HCT116 (cell line): ENCODE results near the gene CUL5. TPM values are rescaled to one million over a fixed set of nuclear protein-coding genes. Genes with fewer than 3 reads are reported as not detected.

ENCODE experiments used
- ATAC-seq: fragments of 200-7000 bp; cut with Tn5 transposase; 2 replicates; pipeline ENCODE4 v1.9.1; 2020; ENCODE audit warnings: mild to moderate bottlenecking, moderate library complexity
- BruUV-seq: library from RNA; stranded (reverse); fragments of 400-500 nt; replicated peaks from 2 replicates; lab custom pipeline; 2021; lab: Mats Ljungman, UMichigan
- CTCF ChIA-PET: fragments of 300-600 bp; sonication (Branson Sonifier 250); formaldehyde crosslinking; loops from one replicate; lab custom pipeline; 2021; ENCODE audit warnings: antibody characterized with exemption; lab: Charles Lee
- POLR2A ChIA-PET: fragments of 300-600, 350-600 bp; sonication (Branson Sonifier 250); formaldehyde crosslinking; loops from one replicate; lab custom pipeline; 2021; ENCODE audit warnings: antibody characterized with exemption; lab: Charles Lee
- RAD21 ChIA-PET, 2 experiments: fragments of 300-600 bp; sonication (Branson Sonifier 250); formaldehyde crosslinking; loops; one replicate each; lab custom pipeline; 2023; ENCODE audit warnings: low total read pairs in 2 of 2; ENCODE audit not compliant: uncharacterized antibody in 2 of 2, unreplicated experiment in 2 of 2, low non-redundant PET in 1 of 2; lab: Charles Lee
- DNase-seq: peaks from one replicate; pipeline ENCODE4 v3.0.0-alpha.2; 2010; ENCODE audit warnings: low read depth, low spot score
- H2AFZ ChIP-seq: fragments of 200-600 bp; shearing (Covaris generic), sonication (generic); 2 replicates; pipeline ENCODE4 v1.6.1; 2017; ENCODE audit warnings: low read depth, mixed run types, mixed read lengths, antibody characterized with exemption, low read length; ENCODE audit not compliant: poor library complexity, severe bottlenecking
- H3K27ac ChIP-seq: 2 replicates; pipeline ENCODE4 v1.5.1; 2012; ENCODE audit warnings: low read depth, low read length
- H3K27me3 ChIP-seq: fragments of 200-600 bp; sonication (generic); 2 replicates; pipeline ENCODE4 v1.6.1; 2016; ENCODE audit warnings: mixed run types, low read length, mixed read lengths; ENCODE audit not compliant: insufficient read depth
- H3K36me3 ChIP-seq, 2 experiments: fragments of 200-500 bp in 1 of 2; fragments of 200-600 bp in 1 of 2; sonication (Bioruptor generic) in 1 of 2; sonication (generic) in 1 of 2; 2 replicates each; pipeline versions ENCODE4 v1.5.1 to v1.6.1; 2014 to 2016; ENCODE audit warnings: low read length in 2 of 2, inconsistent platforms in 1 of 2, mixed read lengths in 1 of 2, mixed run types in 1 of 2; ENCODE audit not compliant: insufficient read depth in 2 of 2, control insufficient read depth in 1 of 2
- H3K4me1 ChIP-seq, 2 experiments: fragments of 200-600 bp in 1 of 2; sonication (generic) in 1 of 2; 2 replicates each; pipeline versions ENCODE4 v1.5.1 to v1.6.1; 2012 to 2017; ENCODE audit warnings: low read length in 2 of 2, inconsistent platforms in 1 of 2, mild to moderate bottlenecking in 1 of 2, mixed read lengths in 1 of 2, mixed run types in 1 of 2, moderate library complexity in 1 of 2; ENCODE audit not compliant: insufficient read depth in 2 of 2, control insufficient read depth in 1 of 2
- H3K4me2 ChIP-seq: fragments of 200-600 bp; sonication (generic); 2 replicates; pipeline ENCODE4 v1.6.1; 2017; ENCODE audit warnings: mixed run types, low read length, mixed read lengths
- H3K4me3 ChIP-seq, 2 experiments: fragments of 200-600 bp in 1 of 2; sonication (generic) in 1 of 2; replicated peaks in 1 of 2; 2 replicates each; pipeline ENCODE4 v1.5.1; 2011 to 2016; ENCODE audit warnings: low read length in 2 of 2, control low read depth in 1 of 2, low read depth in 1 of 2, mild to moderate bottlenecking in 1 of 2, mixed read lengths in 1 of 2, mixed run types in 1 of 2
- H3K79me2 ChIP-seq: fragments of 200-600 bp; sonication (generic); 2 replicates; pipeline ENCODE4 v1.6.1; 2017; ENCODE audit warnings: mild to moderate bottlenecking, mixed run types, low read length, moderate library complexity, mixed read lengths; ENCODE audit not compliant: insufficient read depth
- H3K9ac ChIP-seq: fragments of 200-600 bp; sonication (generic); 2 replicates; pipeline ENCODE4 v1.6.1; 2016; ENCODE audit warnings: low read length, mixed read lengths
- H3K9me2 ChIP-seq: fragments of 200-600 bp; sonication (generic), shearing (Covaris generic); 2 replicates; pipeline ENCODE4 v1.6.1; 2017; ENCODE audit warnings: mixed run types, mild to moderate bottlenecking, moderate library complexity; ENCODE audit not compliant: insufficient read depth
- H3K9me3 ChIP-seq, 2 experiments: fragments of 200-500 bp in 1 of 2; fragments of 200-600 bp in 1 of 2; sonication (Bioruptor generic) in 1 of 2; sonication (generic) in 1 of 2; 2 replicates each; pipeline ENCODE4 v1.6.1; 2014 to 2017; ENCODE audit warnings: low read length in 2 of 2, mixed read lengths in 2 of 2, inconsistent platforms in 1 of 2, low read depth in 1 of 2, mild to moderate bottlenecking in 1 of 2, mixed run types in 1 of 2, moderate library complexity in 1 of 2; ENCODE audit not compliant: control insufficient read depth in 1 of 2, insufficient read depth in 1 of 2
- H4K20me1 ChIP-seq: fragments of 200-600 bp; sonication (generic), shearing (Covaris generic); 2 replicates; pipeline ENCODE4 v1.6.1; 2017; ENCODE audit warnings: mixed run types, mild to moderate bottlenecking, moderate library complexity; ENCODE audit not compliant: insufficient read depth
- CBX3 ChIP-seq: IDR thresholded peaks from 2 replicates; pipeline ENCODE4 v1.6.1; 2012; ENCODE audit warnings: low read depth
- CEBPB ChIP-seq: IDR thresholded peaks from 2 replicates; pipeline ENCODE4 v1.6.1; 2012; ENCODE audit warnings: low read depth
- CTCF ChIP-seq, 3 experiments: fragments of 200-600 bp in 1 of 3; sonication (generic) in 1 of 3; IDR thresholded peaks in 2 of 3; conservative IDR thresholded peaks in 1 of 3; 2 replicates each; pipeline ENCODE4 v1.5.1; 2012 to 2017; ENCODE audit warnings: low read depth in 2 of 3, low read length in 2 of 3, antibody characterized with exemption in 1 of 3, borderline replicate concordance in 1 of 3, control low read depth in 1 of 3, mild to moderate bottlenecking in 1 of 3, mixed read lengths in 1 of 3, mixed run types in 1 of 3, moderate library complexity in 1 of 3; ENCODE audit not compliant: insufficient read depth in 1 of 3
- EZH2phosphoT487 ChIP-seq: fragments of 200-600 bp; IDR thresholded peaks from 2 replicates; pipeline ENCODE4 v1.6.1; 2018; ENCODE audit warnings: antibody characterized with exemption, borderline replicate concordance
- FOSL1 ChIP-seq: IDR thresholded peaks from 2 replicates; pipeline ENCODE4 v1.6.1; 2012; ENCODE audit warnings: low read depth
- JUND ChIP-seq: IDR thresholded peaks from 2 replicates; pipeline ENCODE4 v1.6.1; 2012
- POLR2A ChIP-seq: IDR thresholded peaks from 2 replicates; pipeline ENCODE4 v1.7.0; 2011; ENCODE audit warnings: borderline replicate concordance; ENCODE audit not compliant: insufficient read depth, insufficient read length; ENCODE audit errors: extremely low read depth
- POLR2AphosphoS5 ChIP-seq: IDR thresholded peaks from 2 replicates; pipeline ENCODE4 v1.6.1; 2011; ENCODE audit warnings: mild to moderate bottlenecking, low read depth, low read length, moderate library complexity
- RAD21 ChIP-seq: IDR thresholded peaks from 2 replicates; pipeline ENCODE4 v1.6.1; 2012; ENCODE audit warnings: low read depth, mild to moderate bottlenecking
- SIN3A ChIP-seq: IDR thresholded peaks from 2 replicates; pipeline ENCODE4 v1.6.1; 2012; ENCODE audit warnings: low read depth
- SRF ChIP-seq: IDR thresholded peaks from 2 replicates; pipeline ENCODE4 v1.6.1; 2012; ENCODE audit warnings: low read depth
- YY1 ChIP-seq: IDR thresholded peaks from 2 replicates; pipeline ENCODE4 v1.6.1; 2011; ENCODE audit warnings: low read length, low read depth, moderate library complexity, mild to moderate bottlenecking; ENCODE audit not compliant: insufficient replicate concordance; ENCODE audit errors: extremely low read depth
- ZBTB33 ChIP-seq: IDR thresholded peaks from 2 replicates; pipeline ENCODE4 v1.6.1; 2011; ENCODE audit warnings: mild to moderate bottlenecking, low read length, moderate library complexity; ENCODE audit not compliant: insufficient replicate concordance; ENCODE audit errors: extremely low read depth
- ZNF274 ChIP-seq: fragments of 200-500 bp; sonication (Bioruptor generic); IDR thresholded peaks from 2 replicates; pipeline ENCODE4 v1.6.1; 2014; ENCODE audit warnings: mild to moderate bottlenecking, low read depth, low read length, inconsistent platforms
- intact Hi-C: fragments of 100-400 bp; cut with micrococcal nuclease; formaldehyde crosslinking; loops from 2 replicates; pipeline ENCODE4 v1.10.0; 2022
- total RNA-seq: library from RNA; stranded (reverse); gene quantifications from one replicate; pipeline ENCODE4 v1.2.1, GENCODE V29; 2021; ENCODE audit not compliant: unreplicated experiment

The CUL5 gene
- total RNA-seq, 1 experiment from 2014 or later: 41.9 TPM

DNA sequence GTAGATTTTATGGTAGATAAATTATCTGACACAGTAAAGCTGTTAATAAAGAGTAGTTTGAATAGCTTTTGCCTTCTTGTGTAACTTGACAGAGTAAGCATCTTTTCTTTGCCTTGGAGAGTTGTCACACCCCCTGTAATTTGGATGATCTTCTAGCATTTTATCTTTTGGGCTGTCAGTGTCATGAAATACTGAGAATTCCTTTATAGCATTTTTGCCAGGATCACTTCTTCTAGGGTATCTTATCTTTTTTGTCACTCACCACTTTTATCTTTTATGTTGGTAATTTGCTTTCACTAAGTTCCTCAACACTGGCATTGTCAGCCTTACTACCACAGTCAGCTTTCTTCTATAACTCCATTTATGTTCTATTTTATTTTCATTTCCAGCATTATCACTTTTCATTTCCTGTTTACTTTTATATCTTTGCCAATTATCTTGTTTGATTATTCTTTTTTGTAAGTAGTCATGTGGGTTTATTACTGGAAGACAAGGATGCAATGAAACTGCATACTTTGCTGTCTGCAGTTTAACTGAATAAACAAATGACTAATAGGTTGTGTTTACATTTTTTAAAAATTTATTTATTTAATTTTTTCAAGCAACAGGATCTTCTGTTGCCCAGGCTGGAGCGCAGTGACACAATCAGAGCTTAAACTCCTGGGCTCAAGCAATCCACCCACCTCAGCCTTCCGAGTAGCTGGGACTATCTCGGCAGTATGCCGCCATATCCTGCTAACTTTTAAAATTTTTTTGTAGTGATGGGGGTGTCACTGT is 84.6 kb downstream of the CUL5 start:
- Histone ChIP-seq H3K27me3 (no peaks in the 10 kb centered on the region), H2AFZ (no peak overlapping the region), H3K9me2 (no peaks in the 10 kb centered on the region), H3K79me2 (no peaks in the 10 kb centered on the region), H3K27ac (no peak overlapping the region), H4K20me1 (no peaks in the 10 kb centered on the region), H3K4me3 (no peak overlapping the region), H3K36me3 (peaks cover 8 to 14% of the 10 kb centered on the region in 2 experiments; a peak in 2 of 4 replicates), H3K4me1 (no peaks in the 10 kb centered on the region), H3K4me2 (no peak overlapping the region), H3K9me3 (no peaks in the 10 kb centered on the region), H3K9ac (no peak overlapping the region)
- CTCF ChIA-PET: no interaction called here
- RAD21 ChIA-PET: no interaction called here
- ATAC-seq: no peak
- TF ChIP-seq ZBTB33 (no peak), FOSL1 (no peak), CTCF (IDR thresholded peaks at IDR 0.05 in 2 of 3, conservative IDR thresholded peaks at IDR 0.05 in 1 of 3; ENCODE audit: borderline replicate concordance in 1 of 3, insufficient read depth in 1 of 3, low read depth in 2 of 3, low read length in 2 of 3) (no peak), JUND (no peak), CEBPB (no peak), POLR2AphosphoS5 (no peak), EZH2phosphoT487 (no peak), SRF (no peak), YY1 (no peak), CBX3 (no peak), ZNF274 (no peak), SIN3A (no peak), POLR2A (no peak), RAD21 (no peak)
- no peak for DNase-seq
- intact Hi-C loops: no loop called here
- BruUV-seq: no TSS peak
- POLR2A ChIA-PET: no interaction called here
